ENCODE data around the gene GNPTAB.

Gene GNPTAB

DNA sequence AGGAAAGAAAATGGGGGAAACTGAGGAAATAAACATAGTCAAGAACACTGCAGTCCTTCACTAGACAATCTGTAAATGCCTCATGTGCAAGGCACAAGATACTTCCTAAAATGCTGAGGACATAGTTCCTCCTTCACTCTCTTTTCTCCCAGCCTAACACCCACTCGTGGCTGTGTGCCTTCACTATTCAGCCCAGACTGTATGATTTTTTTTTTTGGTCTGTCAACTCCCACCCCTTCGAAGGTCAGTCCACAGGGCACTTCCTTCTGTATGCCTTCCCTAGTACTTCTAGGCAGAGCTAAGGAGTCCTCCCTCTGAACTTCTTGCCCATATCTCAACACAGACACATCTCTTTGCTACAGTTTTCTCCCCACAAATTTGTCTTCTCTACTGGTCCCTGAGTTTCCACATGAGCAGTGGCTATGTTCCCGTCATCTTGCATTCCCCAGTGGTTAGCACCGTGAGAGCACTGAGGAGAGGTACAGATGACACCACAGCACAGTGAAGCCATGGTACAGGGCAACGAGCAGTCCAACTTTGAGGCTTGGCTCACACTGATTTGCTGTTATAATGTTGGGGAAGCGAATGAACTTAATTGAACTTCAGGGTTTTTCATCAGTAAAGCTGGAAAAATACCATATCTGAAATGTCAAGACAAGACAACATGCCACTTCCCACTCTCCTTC is 67.4 kb downstream of the GNPTAB start:
- Histone ChIP-seq H3K9me3 (ENCODE audit: severe bottlenecking) (no peaks in the 10 kb centered on the region), H3K4me3 (ENCODE audit: severe bottlenecking) (no peak overlapping the region), H3K4me1 (ENCODE audit: insufficient read depth, poor library complexity, severe bottlenecking) (no peaks in the 10 kb centered on the region), H3K27ac (ENCODE audit: poor library complexity, severe bottlenecking) (no peak overlapping the region), H3K27me3 (ENCODE audit: insufficient read depth, poor library complexity, severe bottlenecking) (no peaks in the 10 kb centered on the region), H3K36me3 (ENCODE audit: low read depth) (peaks cover 15% of the 10 kb centered on the region; the same call in 1 of the 2 replicates)
- ATAC-seq (ENCODE audit: low read depth) (no peak), DNase-seq (ENCODE audit: low spot score) (no peak)
- TF ChIP-seq, protein P1, sequence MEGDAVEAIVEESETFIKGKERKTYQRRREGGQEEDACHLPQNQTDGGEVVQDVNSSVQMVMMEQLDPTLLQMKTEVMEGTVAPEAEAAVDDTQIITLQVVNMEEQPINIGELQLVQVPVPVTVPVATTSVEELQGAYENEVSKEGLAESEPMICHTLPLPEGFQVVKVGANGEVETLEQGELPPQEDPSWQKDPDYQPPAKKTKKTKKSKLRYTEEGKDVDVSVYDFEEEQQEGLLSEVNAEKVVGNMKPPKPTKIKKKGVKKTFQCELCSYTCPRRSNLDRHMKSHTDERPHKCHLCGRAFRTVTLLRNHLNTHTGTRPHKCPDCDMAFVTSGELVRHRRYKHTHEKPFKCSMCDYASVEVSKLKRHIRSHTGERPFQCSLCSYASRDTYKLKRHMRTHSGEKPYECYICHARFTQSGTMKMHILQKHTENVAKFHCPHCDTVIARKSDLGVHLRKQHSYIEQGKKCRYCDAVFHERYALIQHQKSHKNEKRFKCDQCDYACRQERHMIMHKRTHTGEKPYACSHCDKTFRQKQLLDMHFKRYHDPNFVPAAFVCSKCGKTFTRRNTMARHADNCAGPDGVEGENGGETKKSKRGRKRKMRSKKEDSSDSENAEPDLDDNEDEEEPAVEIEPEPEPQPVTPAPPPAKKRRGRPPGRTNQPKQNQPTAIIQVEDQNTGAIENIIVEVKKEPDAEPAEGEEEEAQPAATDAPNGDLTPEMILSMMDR (IDR thresholded peaks at IDR 0.05; ENCODE audit: poor library complexity, severe bottlenecking): no peak

DNA sequence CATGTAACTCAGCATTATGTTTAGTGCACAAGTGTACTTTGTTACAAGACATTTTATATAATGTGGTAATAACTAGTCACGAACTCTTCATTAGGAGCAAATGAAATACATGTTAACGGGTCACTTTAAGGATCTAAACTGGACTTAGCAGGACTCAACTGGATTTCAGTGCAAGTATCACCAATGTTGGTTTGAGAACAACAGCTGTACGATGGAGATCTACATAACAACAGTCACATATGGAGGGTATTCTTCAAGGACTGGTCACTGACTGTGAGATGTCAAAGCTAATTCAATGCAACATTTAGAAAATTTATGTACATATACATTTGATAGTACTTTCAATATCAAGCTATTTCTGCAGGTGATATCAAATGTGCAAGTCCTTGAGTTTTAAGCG is 69.0 kb downstream of the GNPTAB start:
- TF ChIP-seq, protein P1 (IDR thresholded peaks at IDR 0.05; ENCODE audit: poor library complexity, severe bottlenecking): no peak
- Histone ChIP-seq H3K4me3 (ENCODE audit: severe bottlenecking) (no peak overlapping the region), H3K27me3 (ENCODE audit: insufficient read depth, poor library complexity, severe bottlenecking) (no peaks in the 10 kb centered on the region), H3K9me3 (ENCODE audit: severe bottlenecking) (no peaks in the 10 kb centered on the region), H3K4me1 (ENCODE audit: insufficient read depth, poor library complexity, severe bottlenecking) (no peaks in the 10 kb centered on the region), H3K36me3 (ENCODE audit: low read depth) (peaks cover 20% of the 10 kb centered on the region), H3K27ac (ENCODE audit: poor library complexity, severe bottlenecking) (no peak overlapping the region)
- DNase-seq (ENCODE audit: low spot score): no peak
- ATAC-seq (ENCODE audit: low read depth): no peak

DNA sequence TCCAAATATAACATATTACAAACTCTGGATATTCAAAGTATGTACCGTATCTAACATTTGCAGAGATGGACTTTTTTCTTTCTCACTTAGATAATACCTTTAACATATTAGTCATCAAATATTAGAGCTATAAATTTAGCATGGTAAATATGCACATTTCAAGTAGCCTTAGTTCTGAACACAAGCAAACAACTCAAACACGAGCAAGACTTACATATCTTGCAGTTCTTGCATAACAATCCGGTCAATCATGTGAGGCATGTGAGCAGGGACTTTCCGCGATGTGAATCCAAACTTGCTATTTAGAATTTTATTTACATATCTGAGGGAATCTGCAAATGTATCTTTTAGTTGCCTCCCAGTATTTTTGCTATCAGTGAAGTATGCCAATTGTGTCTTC is 69.4 kb downstream of the GNPTAB start:
- ATAC-seq (ENCODE audit: low read depth) (no peak), DNase-seq (ENCODE audit: low spot score) (no peak)
- Histone ChIP-seq H3K27me3 (ENCODE audit: insufficient read depth, poor library complexity, severe bottlenecking) (no peaks in the 10 kb centered on the region), H3K4me1 (ENCODE audit: insufficient read depth, poor library complexity, severe bottlenecking) (no peaks in the 10 kb centered on the region), H3K27ac (ENCODE audit: poor library complexity, severe bottlenecking) (no peak overlapping the region), H3K4me3 (ENCODE audit: severe bottlenecking) (no peak overlapping the region), H3K9me3 (ENCODE audit: severe bottlenecking) (no peaks in the 10 kb centered on the region), H3K36me3 (ENCODE audit: low read depth) (peaks cover 24% of the 10 kb centered on the region)
- TF ChIP-seq, protein P1 (IDR thresholded peaks at IDR 0.05; ENCODE audit: poor library complexity, severe bottlenecking): no peak

DNA sequence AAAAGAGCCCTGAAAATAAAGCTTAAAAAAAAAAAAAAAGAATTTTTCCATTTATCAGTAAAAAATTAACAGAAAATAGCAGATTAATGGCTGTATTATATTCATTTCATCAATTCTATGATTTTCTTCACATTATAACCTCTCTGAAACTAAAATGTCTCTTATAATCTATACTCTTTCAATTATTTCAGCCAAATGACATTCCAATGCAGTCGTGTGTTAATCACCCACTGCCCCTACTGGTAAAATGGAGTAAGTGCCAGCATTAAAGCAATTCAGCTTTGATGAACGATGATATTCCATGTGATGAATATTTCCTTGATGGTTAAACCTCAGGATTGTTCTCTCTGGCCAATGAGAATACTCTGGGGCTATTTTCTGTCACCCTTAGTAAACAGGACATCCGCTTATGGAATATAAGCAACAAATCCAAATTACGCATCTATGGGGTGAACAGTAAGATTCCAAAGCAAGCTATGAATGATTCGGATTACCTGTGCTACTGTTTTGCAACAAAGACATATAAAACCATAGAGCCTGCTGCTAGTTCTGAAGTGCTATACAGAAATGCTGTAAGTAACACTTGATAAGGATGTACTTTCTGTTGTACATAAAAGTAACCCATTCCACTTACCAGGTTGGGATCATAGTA is 71.2 kb downstream of the GNPTAB start:
- Histone ChIP-seq H3K4me1 (ENCODE audit: insufficient read depth, poor library complexity, severe bottlenecking) (no peaks in the 10 kb centered on the region), H3K4me3 (ENCODE audit: severe bottlenecking) (no peak overlapping the region), H3K36me3 (ENCODE audit: low read depth) (peaks cover 25% of the 10 kb centered on the region), H3K27ac (ENCODE audit: poor library complexity, severe bottlenecking) (no peak overlapping the region), H3K27me3 (ENCODE audit: insufficient read depth, poor library complexity, severe bottlenecking) (no peaks in the 10 kb centered on the region), H3K9me3 (ENCODE audit: severe bottlenecking) (no peaks in the 10 kb centered on the region)
- DNase-seq (ENCODE audit: low spot score) (no peak), ATAC-seq (ENCODE audit: low read depth) (peak; percentile 66; the same call in 2 of the 3 replicates)
- TF ChIP-seq, protein P1 (IDR thresholded peaks at IDR 0.05; ENCODE audit: poor library complexity, severe bottlenecking): peak; percentile 87

DNA sequence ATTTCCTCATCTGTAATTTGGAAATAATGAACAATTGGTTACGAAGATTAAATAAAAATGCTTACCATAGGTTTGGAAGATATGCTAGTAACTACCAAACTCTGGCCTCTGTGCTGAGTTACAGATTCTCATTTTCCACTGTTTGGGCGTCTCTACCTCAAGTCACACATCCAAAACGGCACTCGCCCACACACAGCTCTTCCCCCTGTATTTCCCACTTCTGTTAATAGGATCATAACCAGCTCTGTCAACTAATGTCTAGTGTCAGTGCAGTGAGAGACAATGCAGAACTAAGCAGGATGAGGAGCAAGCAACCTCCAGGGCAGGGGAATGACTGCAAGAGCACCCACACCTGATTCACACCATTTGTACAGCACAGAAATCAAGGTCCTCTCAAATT is 80.6 kb downstream of the GNPTAB start:
- Histone ChIP-seq H3K9me3 (ENCODE audit: severe bottlenecking) (no peaks in the 10 kb centered on the region), H3K4me3 (ENCODE audit: severe bottlenecking) (no peak overlapping the region), H3K36me3 (ENCODE audit: low read depth) (peaks cover 35% of the 10 kb centered on the region), H3K27ac (ENCODE audit: poor library complexity, severe bottlenecking) (no peak overlapping the region), H3K4me1 (ENCODE audit: insufficient read depth, poor library complexity, severe bottlenecking) (no peaks in the 10 kb centered on the region), H3K27me3 (ENCODE audit: insufficient read depth, poor library complexity, severe bottlenecking) (no peaks in the 10 kb centered on the region)
- DNase-seq (ENCODE audit: low spot score) (no peak), ATAC-seq (ENCODE audit: low read depth) (no peak)
- TF ChIP-seq, protein P1 (IDR thresholded peaks at IDR 0.05; ENCODE audit: poor library complexity, severe bottlenecking): no peak
